Fibroblast of skin of scalp (primary cell): ENCODE measurements around the gene TAS1R3. TPM values are rescaled to one million over a fixed set of nuclear protein-coding genes. Genes with fewer than 3 reads are reported as not detected.
A peak's percentile ranks its signal among the peaks of the same experiment; 100 is the strongest.

ENCODE experiments used
- DNase-seq: peaks from one replicate; pipeline ENCODE4 v3.0.0-alpha.2; 2013
- polyA plus RNA-seq, 2 experiments: library from polyadenylated mRNA; unstranded; fragments of 120-200 nt; gene quantifications; one replicate each; pipeline ENCODE4 v1.2.1, GENCODE V29; 2013; ENCODE audit not compliant: insufficient read length in 2 of 2

The TAS1R3 gene
- polyA plus RNA-seq (2013, experiment 1 of 2; ENCODE audit: insufficient read length) = 0.22 TPM
- 0.23 TPM for polyA plus RNA-seq (2013, experiment 2 of 2; ENCODE audit: insufficient read length)

- no peak for DNase-seq
These were observed at the start of gene TAS1R3 for GRCh38 chr1:1331068-1331965. TSS of gene TAS1R3 (plus strand) at chr1:1331280. CDS start at chr1:1331346, 66 bp downstream.

- DNase-seq = no peak
These were observed 49.4 kb upstream of the TAS1R3 start for GRCh38 chr1:1281533-1282321.

DNA sequence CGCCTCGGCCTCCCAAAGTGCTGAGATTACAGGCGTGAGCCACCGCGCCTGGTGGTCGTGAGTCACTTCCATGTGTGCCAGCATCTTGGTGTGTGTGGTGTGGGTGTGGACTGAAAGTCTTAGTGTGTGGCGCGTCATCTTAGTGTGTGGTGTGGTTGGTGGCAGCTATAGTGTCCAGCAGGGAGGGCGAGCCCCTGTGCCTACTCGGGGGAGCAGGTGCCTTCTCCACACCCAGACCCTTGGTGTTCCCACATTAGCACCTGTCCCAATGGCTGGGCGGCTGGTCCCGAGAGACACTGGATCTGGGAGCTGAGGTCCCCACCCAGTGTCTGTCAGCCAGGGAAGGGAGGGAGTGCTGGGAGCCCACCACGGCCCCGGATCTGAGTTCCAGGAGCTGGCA, 48.1 kb upstream of the TAS1R3 start:
- no peak for DNase-seq

- no peak for DNase-seq
These were observed 47.3 kb upstream of the TAS1R3 start for GRCh38 chr1:1283821-1284220.

DNA sequence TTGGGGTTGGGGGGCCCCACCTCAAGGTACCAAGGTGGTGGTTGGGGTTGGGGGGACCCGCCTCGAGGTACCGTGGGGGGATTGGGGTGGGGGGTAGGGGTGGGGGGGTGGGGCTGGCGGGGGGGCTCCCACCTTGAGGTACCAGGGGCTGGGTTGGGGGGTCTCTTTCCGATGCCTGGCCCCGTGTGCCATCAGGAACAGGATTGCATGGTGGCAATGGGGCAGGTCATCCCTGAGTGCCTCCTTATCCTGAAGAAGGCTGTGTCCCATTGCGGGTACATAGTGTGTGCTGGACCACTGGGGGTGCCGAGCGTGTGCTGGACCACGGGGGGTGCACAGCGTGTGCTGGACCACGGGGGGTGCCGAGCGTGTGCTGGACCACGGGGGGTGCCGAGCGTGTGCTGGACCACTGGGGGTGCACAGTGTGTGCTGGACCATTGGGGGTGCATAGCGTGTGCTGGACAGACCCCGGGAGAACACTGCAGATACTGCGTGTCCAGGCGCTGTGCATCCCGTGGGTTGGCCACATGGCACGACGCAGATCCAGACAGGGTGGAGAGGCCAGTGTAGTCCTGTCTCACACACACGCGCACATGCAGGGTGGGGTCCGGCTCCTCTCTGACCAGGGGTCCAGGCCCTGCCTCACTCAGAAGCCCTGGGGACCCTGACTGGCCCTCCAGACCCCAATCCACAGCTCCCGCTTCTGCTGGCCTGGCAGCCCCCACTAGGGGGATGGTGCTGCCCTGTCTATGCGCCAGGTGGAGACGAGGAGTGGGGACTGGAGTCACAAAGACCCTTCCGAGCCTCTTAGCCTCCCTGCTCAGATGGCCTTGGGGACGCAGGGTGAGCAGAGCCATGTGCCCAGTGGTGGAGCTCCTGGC, 46.6 kb upstream of the TAS1R3 start:
- no peak for DNase-seq

GRCh38 chr1:1285102-1285571, 45.9 kb upstream of the TAS1R3 start:
- no peak for DNase-seq

DNA sequence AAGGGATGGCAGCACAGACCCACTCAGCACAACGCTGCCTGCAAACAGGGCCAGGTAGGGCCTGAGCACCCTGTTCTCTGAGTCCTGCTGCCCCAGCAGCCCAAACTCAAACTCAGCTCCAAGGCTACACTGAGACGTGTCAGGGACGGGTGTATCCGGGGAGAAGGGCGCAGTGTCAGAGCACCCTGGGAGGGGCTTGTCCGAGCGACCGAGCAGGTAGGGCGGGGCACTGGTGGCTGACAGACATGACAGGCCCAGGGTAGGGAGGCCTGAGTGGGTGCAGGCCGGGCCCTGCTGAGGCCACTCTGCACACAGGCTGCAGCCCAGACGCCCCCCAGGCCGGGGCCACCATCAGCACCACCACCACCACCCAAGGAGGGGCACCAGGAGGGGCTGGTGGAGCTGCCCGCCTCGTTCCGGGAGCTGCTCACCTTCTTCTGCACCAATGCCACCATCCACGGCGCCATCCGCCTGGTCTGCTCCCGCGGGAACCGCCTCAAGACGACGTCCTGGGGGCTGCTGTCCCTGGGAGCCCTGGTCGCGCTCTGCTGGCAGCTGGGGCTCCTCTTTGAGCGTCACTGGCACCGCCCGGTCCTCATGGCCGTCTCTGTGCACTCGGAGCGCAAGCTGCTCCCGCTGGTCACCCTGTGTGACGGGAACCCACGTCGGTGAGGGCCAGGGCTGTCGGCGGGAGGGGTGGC, 45.3 kb upstream of the TAS1R3 start:
- no peak for DNase-seq

DNA sequence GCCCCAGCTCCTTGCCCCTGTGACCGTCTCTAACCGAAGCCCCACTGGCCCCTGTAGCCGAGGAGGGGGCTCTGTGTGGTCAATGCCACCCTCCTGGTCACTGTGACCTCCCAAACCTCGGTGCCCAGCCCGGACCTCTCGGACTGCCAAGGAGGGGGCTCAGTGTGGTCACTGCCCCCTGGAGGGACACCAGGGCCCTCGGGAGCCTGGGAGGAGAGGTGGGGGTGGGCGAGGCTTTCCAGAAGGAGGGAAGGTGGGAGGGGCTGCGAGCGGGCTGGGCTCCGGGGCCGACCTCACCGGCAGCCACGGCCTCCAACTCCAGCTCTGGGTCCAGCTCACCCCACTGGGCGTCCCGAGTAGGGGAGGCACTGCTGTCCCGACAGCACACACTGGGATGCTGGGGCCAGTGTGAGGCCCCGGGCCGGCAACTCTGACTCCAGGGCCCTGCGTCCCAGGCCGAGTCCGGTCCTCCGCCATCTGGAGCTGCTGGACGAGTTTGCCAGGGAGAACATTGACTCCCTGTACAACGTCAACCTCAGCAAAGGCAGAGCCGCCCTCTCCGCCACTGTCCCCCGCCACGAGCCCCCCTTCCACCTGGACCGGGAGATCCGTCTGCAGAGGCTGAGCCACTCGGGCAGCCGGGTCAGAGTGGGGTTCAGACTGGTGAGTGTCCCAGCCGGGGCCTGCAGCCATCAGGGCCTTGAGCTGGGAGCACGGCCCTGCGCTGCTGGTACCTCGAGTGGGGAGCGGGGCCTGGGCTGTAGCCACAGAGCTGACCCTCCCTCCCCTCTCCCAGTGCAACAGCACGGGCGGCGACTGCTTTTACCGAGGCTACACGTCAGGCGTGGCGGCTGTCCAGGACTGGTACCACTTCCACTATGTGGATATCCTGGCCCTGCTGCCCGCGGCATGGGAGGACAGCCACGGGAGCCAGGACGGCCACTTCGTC, 44.5 kb upstream of the TAS1R3 start:
- no peak for DNase-seq

DNA sequence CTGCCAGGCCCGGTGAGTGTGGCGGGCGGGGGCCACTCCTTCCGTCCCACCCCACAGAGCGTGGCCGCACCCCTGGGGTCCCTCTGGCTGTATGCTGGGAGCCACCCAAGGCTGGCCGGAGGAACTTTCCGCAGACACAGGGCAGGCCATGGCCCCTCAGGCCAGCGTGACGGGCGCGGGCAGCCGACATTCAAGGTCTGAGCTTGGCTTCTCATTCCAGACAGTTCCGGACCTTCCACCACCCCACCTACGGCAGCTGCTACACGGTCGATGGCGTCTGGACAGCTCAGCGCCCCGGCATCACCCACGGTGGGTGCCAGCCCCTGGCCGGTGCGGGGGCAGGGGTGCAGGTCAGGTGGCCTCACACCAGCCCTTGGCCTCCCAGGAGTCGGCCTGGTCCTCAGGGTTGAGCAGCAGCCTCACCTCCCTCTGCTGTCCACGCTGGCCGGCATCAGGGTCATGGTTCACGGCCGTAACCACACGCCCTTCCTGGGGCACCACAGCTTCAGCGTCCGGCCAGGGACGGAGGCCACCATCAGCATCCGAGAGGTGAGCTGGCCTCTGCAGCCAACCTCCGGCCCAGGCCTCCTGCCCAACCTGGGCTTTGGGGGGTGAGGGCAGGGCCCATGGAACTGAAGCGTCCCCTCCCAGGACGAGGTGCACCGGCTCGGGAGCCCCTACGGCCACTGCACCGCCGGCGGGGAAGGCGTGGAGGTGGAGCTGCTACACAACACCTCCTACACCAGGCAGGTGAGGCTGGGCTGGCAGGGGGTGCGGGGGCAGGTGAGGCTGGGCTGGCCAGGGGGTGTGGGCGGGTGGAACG, 43.6 kb upstream of the TAS1R3 start:
- DNase-seq = no peak

DNA sequence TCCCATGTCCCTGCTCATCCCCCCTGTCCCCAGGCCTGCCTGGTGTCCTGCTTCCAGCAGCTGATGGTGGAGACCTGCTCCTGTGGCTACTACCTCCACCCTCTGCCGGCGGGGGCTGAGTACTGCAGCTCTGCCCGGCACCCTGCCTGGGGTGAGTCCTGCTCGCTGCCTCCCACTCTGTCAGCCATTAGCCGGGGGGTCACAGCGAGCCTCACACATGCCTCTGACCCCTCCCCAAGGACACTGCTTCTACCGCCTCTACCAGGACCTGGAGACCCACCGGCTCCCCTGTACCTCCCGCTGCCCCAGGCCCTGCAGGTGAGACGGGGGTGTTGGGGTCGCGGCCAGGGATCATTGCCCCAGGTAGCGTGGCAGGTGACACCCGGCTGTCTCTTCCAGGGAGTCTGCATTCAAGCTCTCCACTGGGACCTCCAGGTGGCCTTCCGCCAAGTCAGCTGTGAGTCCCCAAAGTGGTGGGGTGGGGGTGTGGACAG, 40.8 kb upstream of the TAS1R3 start:
- peak; percentile 64 for DNase-seq

DNA sequence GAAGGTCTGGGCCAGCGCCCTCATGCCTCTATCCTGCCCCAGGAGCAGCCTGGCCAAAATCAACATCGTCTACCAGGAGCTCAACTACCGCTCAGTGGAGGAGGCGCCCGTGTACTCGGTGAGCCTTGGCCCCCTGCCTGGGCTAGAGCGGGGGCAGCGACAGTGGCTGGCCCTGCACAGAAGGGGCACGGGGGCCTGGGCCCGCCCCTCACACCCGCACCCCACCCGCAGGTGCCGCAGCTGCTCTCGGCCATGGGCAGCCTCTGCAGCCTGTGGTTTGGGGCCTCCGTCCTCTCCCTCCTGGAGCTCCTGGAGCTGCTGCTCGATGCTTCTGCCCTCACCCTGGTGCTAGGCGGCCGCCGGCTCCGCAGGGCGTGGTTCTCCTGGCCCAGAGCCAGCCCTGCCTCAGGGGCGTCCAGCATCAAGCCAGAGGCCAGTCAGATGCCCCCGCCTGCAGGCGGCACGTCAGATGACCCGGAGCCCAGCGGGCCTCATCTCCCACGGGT, 40.0 kb upstream of the TAS1R3 start:
- no peak for DNase-seq

DNA sequence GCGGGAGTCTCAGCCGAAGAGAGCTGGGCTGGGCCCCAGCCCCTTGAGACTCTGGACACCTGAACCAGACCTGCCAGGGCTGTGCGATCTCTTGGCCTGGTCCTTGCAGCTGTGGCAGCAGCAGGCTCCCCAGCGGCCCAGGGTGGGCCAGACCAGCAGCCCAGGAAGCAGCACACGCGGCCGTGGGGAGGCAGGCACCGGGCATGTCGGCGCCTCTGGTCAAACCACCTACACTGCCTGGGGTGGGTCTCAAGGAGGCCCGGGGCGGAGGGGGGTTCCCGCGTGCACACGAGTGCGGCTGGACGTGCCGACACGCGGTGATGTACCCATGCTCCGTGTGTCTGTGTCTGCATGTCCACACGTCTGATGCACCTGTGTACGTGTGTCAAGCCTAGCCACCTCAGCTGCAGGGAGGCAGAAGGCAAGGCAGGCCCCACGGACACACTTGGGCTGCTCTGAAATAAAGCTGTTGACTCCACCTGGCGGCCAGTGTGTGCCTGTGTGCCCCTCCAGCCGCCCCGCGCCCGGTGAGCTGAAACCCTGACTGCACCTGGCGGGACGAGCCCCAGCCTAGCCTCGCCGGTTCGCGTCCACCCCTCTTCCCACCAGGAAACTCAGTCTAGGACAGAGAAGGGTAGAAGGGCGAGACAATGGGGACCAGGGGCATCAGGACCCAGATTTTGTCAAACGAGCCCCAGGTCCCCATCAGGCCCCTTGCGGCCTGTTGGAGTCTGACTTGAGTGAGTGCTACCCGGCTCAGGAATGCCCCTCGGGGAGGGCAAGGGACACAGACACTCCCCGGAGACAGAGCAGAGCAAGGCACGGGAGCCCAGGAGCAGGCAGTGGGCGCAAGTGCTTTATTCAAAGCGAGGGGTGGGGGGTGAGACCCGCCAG, 39.3 kb upstream of the TAS1R3 start:
- DNase-seq = peak; percentile 65

DNA sequence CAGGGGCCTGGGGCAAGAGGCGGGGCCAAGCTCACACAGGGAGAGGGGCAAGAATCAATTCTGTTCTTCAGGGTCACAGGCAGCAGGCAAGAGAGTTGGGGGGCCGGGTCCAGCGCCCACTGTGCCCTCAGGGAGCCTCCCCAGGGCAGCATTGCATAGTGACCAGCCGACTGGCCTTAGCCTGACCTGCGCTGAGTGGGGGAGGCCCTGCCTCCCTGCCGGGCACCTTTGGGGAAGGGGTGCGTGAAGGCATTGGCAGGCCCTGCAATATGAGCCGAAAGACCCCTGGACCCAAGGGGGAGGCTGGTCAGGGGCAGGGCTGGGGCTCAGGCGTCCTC, 38.7 kb upstream of the TAS1R3 start:
- no peak for DNase-seq

- no peak for DNase-seq
These were observed 38.2 kb upstream of the TAS1R3 start for GRCh38 chr1:1292851-1293250.

DNA sequence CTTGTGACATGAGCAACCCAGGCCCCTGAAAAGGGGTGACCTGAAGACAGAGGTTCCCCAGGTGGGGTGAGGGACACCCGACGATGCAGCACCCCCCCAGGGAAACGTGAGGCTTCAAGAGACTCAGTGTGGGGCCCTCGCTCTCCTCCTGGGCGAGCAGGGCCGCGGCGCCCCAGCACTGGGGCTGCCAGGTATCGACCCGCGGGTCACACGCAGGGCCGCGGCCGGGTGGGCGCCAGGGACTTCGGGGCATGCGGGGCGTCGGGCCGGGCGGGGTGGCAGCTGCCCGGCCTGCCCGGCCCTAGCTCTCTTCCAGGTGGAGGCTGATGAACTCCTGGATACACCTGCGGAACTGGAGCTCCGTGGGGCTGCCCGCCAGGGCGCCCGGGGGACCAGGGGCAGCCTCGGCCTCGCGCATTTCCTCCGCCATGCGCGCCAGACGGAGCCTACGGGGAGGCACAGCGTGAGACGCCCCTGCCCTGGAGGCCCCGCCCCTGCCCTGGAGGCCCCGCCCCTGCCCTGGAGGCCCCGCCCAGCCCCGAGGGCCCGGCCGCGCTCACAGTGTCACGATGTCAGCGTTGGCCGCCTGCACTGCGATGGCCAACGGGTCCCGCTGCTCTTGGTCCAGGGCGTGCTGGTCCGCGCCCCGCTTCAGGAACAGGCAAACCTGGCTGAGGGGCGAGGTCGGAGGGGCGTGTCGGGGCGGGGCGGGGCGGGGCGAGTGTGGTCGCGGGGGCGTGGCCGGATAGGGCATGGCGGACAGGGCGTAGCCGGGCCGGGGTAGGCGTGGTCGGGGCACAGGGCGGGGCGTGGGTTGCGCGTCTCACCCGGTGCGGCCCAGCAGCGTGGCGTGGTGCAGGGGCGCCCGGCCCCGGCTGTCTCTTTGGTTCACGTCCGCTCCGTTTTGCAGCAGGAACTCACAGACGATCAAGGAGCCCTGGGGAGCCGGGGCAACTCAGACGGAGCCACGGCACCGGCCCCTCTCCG, 37.5 kb upstream of the TAS1R3 start:
- DNase-seq = no peak

- no peak for DNase-seq
These were observed 36.7 kb upstream of the TAS1R3 start for GRCh38 chr1:1294250-1294890.
